ENCODE measurements around the gene ADGRV1. TPM values are rescaled to one million over a fixed set of nuclear protein-coding genes. Genes with fewer than 3 reads are reported as not detected.

ADGRV1 gene
- total and polyA plus RNA-seq, 8 donors = 0.75 to 10.3 (median 4.0) TPM

DNA sequence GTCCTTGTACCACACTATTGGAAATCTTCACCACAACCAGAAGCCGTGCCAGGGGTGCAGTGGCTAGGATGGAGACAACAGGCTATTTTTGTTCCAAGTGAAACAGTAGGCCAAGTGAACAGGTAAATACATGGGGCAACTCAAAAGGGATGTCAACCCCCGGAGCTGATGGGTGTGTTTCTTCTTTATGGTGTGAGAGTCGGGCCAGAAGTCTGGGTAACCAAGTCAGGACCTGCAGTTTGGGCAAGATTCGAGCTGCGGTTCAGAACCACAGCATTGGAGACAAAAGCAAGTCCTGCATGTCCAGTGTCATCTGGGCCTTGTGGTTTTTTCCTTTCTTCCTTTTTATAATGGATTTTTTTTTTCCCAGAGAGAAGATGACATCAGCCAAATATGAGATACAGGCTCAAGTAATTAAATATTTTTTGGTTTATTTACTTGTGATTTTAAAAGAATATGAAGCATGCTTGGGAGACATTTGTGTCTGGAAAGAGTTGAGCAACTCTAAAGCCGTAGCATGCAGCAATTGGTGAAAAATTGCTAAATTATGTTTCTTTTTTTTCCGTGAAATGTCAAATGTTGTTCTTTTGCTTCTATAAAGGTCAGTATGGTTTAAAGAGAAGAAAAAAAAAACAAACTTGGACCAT is 562.9 kb downstream of the ADGRV1 start:
- intact Hi-C loops (cut with DNase I; ENCODE audit: low total_unique reads) = no loop called here
- no peaks in the 10 kb centered on the region for H3K27me3 ChIP-seq
- H3K27ac ChIP-seq = peak overlapping the region in 3 of 5 donors; percentile 69 to 83 (median 69)
- peaks cover 14 to 75% (median 42%) of the 10 kb centered on the region in 4 donors for H3K4me1 ChIP-seq
- DNase-seq = no peak
- no peaks in the 10 kb centered on the region for H3K36me3 ChIP-seq
- WGBS, 5 donors = 83 to 91% (median 86%) methylated on average over 7 of the region's 7 CpGs
- H3K9me3 ChIP-seq = no peaks in the 10 kb centered on the region
- H3K4me3 ChIP-seq = no peak overlapping the region
- TF ChIP-seq POLR2A (IDR thresholded peaks at IDR 0.05) (no peak), POLR2AphosphoS5 (IDR thresholded peaks at IDR 0.05) (peak in 1 of 3 donors; percentile 21)

DNA sequence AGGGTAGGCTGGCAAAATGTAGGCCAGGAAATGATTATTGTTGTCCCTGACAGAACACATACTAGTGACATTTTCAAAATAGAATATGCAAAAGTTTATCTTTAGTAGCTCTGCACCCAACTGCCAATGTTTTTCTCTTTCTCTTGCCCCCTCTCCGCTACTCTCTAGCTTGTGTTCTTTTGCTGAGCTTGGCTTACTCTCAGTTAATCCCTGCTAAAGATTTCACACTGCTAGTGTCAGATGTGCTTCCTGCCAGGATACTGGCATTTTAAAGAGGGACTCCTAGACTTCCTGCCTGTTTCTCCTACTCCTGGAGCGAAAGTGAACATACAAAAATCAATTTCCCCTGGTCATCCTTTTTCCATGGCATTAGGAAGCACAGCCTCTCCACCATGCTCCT is 564.1 kb downstream of the ADGRV1 start:
- peaks cover 26 to 86% (median 54%) of the 10 kb centered on the region in 4 donors for H3K4me1 ChIP-seq
- no peak overlapping the region for H3K4me3 ChIP-seq
- no peaks in the 10 kb centered on the region for H3K36me3 ChIP-seq
- intact Hi-C loops (cut with DNase I; ENCODE audit: low total_unique reads) = no loop called here
- no peaks in the 10 kb centered on the region for H3K9me3 ChIP-seq
- no peak for DNase-seq
- no peaks in the 10 kb centered on the region for H3K27me3 ChIP-seq
- TF ChIP-seq POLR2AphosphoS5 (IDR thresholded peaks at IDR 0.05) (no peak), POLR2A (IDR thresholded peaks at IDR 0.05) (no peak), EP300 (IDR thresholded peaks at IDR 0.05) (no peak)
- TF ChIP-seq, protein P1, sequence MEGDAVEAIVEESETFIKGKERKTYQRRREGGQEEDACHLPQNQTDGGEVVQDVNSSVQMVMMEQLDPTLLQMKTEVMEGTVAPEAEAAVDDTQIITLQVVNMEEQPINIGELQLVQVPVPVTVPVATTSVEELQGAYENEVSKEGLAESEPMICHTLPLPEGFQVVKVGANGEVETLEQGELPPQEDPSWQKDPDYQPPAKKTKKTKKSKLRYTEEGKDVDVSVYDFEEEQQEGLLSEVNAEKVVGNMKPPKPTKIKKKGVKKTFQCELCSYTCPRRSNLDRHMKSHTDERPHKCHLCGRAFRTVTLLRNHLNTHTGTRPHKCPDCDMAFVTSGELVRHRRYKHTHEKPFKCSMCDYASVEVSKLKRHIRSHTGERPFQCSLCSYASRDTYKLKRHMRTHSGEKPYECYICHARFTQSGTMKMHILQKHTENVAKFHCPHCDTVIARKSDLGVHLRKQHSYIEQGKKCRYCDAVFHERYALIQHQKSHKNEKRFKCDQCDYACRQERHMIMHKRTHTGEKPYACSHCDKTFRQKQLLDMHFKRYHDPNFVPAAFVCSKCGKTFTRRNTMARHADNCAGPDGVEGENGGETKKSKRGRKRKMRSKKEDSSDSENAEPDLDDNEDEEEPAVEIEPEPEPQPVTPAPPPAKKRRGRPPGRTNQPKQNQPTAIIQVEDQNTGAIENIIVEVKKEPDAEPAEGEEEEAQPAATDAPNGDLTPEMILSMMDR (IDR thresholded peaks at IDR 0.05) = no peak
- peak overlapping the region in 4 of 5 donors; percentile 20 to 83 (median 46) for H3K27ac ChIP-seq
- 72 to 92% (median 80%) methylated on average over 2 of the region's 2 CpGs for WGBS, 5 donors

DNA sequence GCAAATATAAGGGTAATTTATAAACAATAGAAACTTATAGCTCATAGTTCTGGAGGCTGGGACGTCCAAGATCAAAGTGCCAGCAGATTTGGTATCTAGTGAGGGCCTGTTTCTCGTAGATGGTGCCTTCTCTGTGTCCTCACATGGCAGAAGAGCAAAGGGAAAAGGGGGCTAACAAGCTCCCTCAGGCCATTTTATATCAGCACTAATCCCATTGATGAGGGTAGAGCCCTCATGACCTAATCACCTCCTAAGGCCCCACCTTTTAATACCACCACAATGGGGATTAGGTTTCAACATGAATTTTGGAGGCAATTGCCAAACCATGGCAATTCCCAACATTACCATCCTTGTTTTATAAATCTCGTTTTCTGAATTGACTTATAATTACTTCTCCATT is 564.7 kb downstream of the ADGRV1 start:
- Histone ChIP-seq H3K4me1 (peaks cover 32 to 90% (median 58%) of the 10 kb centered on the region in 4 donors), H3K9me3 (no peaks in the 10 kb centered on the region), H3K4me3 (no peak overlapping the region), H3K27me3 (no peaks in the 10 kb centered on the region), H3K36me3 (no peaks in the 10 kb centered on the region), H3K27ac (peak overlapping the region in 3 of 5 donors; percentile 20 to 83 (median 66))
- intact Hi-C loops (cut with DNase I; ENCODE audit: low total_unique reads) = no loop called here
- TF ChIP-seq EP300 (IDR thresholded peaks at IDR 0.05) (no peak), POLR2A (IDR thresholded peaks at IDR 0.05) (no peak), POLR2AphosphoS5 (IDR thresholded peaks at IDR 0.05) (no peak)
- TF ChIP-seq, protein P1 (IDR thresholded peaks at IDR 0.05) = no peak
- DNase-seq = no peak
- 57 to 65% (median 60%) methylated on average over 3 of the region's 3 CpGs for WGBS, 5 donors

DNA sequence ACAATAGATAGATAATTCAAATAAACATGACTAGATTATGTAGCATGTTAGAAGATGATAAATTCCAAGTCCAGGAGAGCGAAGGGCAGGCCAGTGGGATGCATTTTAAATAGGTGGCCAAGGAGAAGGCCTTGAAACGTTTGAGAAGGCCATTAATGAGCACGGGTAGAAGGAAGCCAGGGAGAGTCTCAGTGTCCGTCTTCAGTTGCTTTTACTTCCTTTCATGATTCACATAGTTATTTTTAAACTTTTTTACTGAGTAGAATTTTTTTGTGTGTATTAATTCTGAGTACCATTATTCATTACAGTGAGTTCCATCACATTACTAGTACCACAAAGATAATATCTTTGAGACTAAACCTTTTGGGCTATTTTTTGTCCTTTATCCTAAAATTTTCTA is 565.3 kb downstream of the ADGRV1 start:
- Histone ChIP-seq H3K27ac (peak overlapping the region in 3 of 5 donors; percentile 20 to 83 (median 66)), H3K9me3 (no peaks in the 10 kb centered on the region), H3K4me1 (peaks cover 35 to 90% (median 57%) of the 10 kb centered on the region in 4 donors), H3K4me3 (no peak overlapping the region), H3K36me3 (no peaks in the 10 kb centered on the region), H3K27me3 (no peaks in the 10 kb centered on the region)
- intact Hi-C loops (cut with DNase I; ENCODE audit: low total_unique reads) = no loop called here
- no peak for DNase-seq
- TF ChIP-seq POLR2A (IDR thresholded peaks at IDR 0.05) (no peak), EP300 (IDR thresholded peaks at IDR 0.05) (no peak), POLR2AphosphoS5 (IDR thresholded peaks at IDR 0.05) (no peak)
- TF ChIP-seq, protein P1 (IDR thresholded peaks at IDR 0.05) = no peak
- 62 to 82% (median 78%) methylated on average over 4 of the region's 4 CpGs for WGBS, 5 donors

DNA sequence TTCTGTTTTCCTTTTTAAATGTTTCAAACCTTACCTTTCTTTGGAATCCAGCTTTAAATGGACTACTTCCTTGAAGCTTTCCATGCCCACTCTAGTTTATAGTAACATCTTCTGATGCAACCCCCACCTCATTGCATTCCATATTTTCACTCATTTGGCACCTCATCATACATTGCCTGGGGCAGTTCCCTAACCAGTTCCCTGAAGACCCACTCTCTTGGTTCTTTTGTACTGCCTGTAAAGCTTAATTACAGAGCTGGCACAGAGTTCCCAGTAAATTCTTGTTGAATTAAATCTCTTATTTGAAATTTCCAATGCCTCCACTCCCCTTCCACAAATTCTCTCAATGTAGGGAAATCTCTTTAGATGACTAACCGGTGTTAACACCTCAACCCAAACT is 567.3 kb downstream of the ADGRV1 start:
- intact Hi-C loops (cut with DNase I; ENCODE audit: low total_unique reads) = no loop called here
- Histone ChIP-seq H3K4me3 (no peak overlapping the region), H3K36me3 (no peaks in the 10 kb centered on the region), H3K4me1 (peaks cover 35 to 75% (median 50%) of the 10 kb centered on the region in 4 donors), H3K27me3 (no peaks in the 10 kb centered on the region), H3K9me3 (no peaks in the 10 kb centered on the region), H3K27ac (peak overlapping the region in 4 of 5 donors; percentile 58 to 86 (median 80))
- WGBS, 5 donors = 60 to 86% (median 73%) methylated on average over 1 of the region's 1 CpG
- TF ChIP-seq POLR2A (IDR thresholded peaks at IDR 0.05) (no peak), POLR2AphosphoS5 (IDR thresholded peaks at IDR 0.05) (no peak), EP300 (IDR thresholded peaks at IDR 0.05) (no peak)
- TF ChIP-seq, protein P1 (IDR thresholded peaks at IDR 0.05) = no peak
- no peak for DNase-seq

Data from stomach (tissue), 9 donors.